WTC11 (cell line): Measurements from ENCODE around the gene ZNF256.

ENCODE experiments used
- CTCF ChIP-seq: fragments of 200-600 bp; IDR thresholded peaks from 2 replicates; pipeline ENCODE4 v1.8.0; 2022; ENCODE audit warnings: antibody characterized with exemption
- NR3C1 ChIP-seq: sonication (generic); formaldehyde crosslinking; conservative IDR thresholded peaks from 2 replicates; pipeline ENCODE4 v1.8.1; 2023; ENCODE audit warnings: low read depth, mild to moderate bottlenecking, missing genetic modification reagents

DNA sequence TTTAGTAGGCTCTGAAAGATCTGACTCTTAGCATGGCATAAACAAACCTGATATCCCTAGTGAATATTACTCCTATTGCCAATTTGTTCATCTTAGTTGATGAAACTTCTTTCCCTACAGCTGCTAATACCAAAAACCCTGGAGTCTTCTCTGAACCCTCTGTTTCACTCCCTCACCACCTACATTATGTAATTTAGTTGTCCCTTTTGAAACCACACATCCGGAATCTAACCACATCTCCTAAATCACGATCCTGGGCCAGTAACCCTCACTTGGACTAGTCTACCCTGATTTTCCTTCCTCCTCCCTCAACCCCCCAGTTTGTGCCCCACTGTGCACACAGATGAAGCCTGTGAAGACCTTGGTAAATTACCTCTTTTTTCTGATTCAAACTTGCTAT lies 1.2 kb downstream of the ZNF256 start:
- no peak for TF ChIP-seq NR3C1 (CRISPR knock-in tag)
- TF ChIP-seq CTCF: no peak
